Upper lobe of right lung (tissue), 1 donor: ENCODE measurements around the gene RAD51B. TPM values are rescaled to one million over a fixed set of nuclear protein-coding genes. Genes with fewer than 3 reads are reported as not detected.

ENCODE experiments used
- ATAC-seq: fragments of 200-7000 bp; cut with Tn5 transposase; one replicate; pipeline ENCODE4 v1.9.1; 2020; ENCODE audit warnings: mild to moderate bottlenecking, moderate library complexity
- DNase-seq: peaks from one replicate; pipeline ENCODE4 v3.0.0-alpha.2; 2020
- H3K27ac ChIP-seq: fragments of 200-600 bp; one replicate; pipeline ENCODE4 v1.8.0; 2022
- H3K27me3 ChIP-seq: fragments of 200-600 bp; one replicate; pipeline ENCODE4 v1.8.0; 2022; ENCODE audit warnings: mild to moderate bottlenecking
- H3K36me3 ChIP-seq: fragments of 200-600 bp; one replicate; pipeline ENCODE4 v1.8.0; 2022
- H3K4me1 ChIP-seq: fragments of 200-600 bp; one replicate; pipeline ENCODE4 v1.8.0; 2022
- H3K4me3 ChIP-seq: fragments of 200-600 bp; one replicate; pipeline ENCODE4 v1.8.0; 2022; ENCODE audit warnings: mild to moderate bottlenecking
- H3K9me3 ChIP-seq: fragments of 200-600 bp; one replicate; pipeline ENCODE4 v1.8.0; 2022
- CTCF ChIP-seq: fragments of 200-600 bp; IDR thresholded peaks from one replicate; pipeline ENCODE4 v1.8.0; 2022; ENCODE audit warnings: antibody characterized with exemption
- intact Hi-C: fragments of 100-400 bp; cut with DNase I; formaldehyde crosslinking; loops from one replicate; pipeline ENCODE4 v1.11.0; 2022
- total RNA-seq: library from RNA; stranded (reverse); fragmentation: NEBNext Ultra II Directional; extraction: Animal tissue kit (Norgen Biotek cat#: 25700); gene quantifications from one replicate; pipeline ENCODE4 v1.2.1, GENCODE V29; 2021
- donor health status: DM: no; HTN: yes; CAD: no; lungs with severe emphysema.

The RAD51B gene
- total RNA-seq, 1 donor from 2014 or later: 11.5 TPM

GRCh38 chr14:68394764-68395143, 575.2 kb downstream of the RAD51B start:
- Histone ChIP-seq H3K36me3 (no peaks in the 10 kb centered on the region), H3K27ac (peak overlapping the region; percentile 49), H3K4me1 (peaks cover 38% of the 10 kb centered on the region), H3K27me3 (no peaks in the 10 kb centered on the region), H3K4me3 (no peak overlapping the region), H3K9me3 (no peaks in the 10 kb centered on the region)
- no peak for ATAC-seq
- no peak for DNase-seq
- intact Hi-C loops: no loop called here
- TF ChIP-seq CTCF: no peak

GRCh38 chr14:68395604-68396003, 576.0 kb downstream of the RAD51B start:
- no peak for TF ChIP-seq CTCF
- Histone ChIP-seq H3K27ac (no peak overlapping the region), H3K4me1 (peaks cover 43% of the 10 kb centered on the region), H3K36me3 (no peaks in the 10 kb centered on the region), H3K9me3 (no peaks in the 10 kb centered on the region), H3K27me3 (no peaks in the 10 kb centered on the region), H3K4me3 (no peak overlapping the region)
- no peak for DNase-seq
- intact Hi-C loops: no loop called here
- ATAC-seq: no peak

GRCh38 chr14:68396461-68396860, 576.9 kb downstream of the RAD51B start:
- H3K4me3 ChIP-seq: no peak overlapping the region
- intact Hi-C loops: no loop called here
- TF ChIP-seq CTCF: no peak
- no peaks in the 10 kb centered on the region for H3K36me3 ChIP-seq
- H3K4me1 ChIP-seq: peaks cover 52% of the 10 kb centered on the region
- H3K27ac ChIP-seq: no peak overlapping the region
- no peaks in the 10 kb centered on the region for H3K27me3 ChIP-seq
- DNase-seq (no peak), ATAC-seq (no peak)
- H3K9me3 ChIP-seq: no peaks in the 10 kb centered on the region

- intact Hi-C loops: no loop called here
- Histone ChIP-seq H3K4me1 (peaks cover 53% of the 10 kb centered on the region), H3K27me3 (no peaks in the 10 kb centered on the region)
Observed at GRCh38 chr14:68397371-68397811, 577.8 kb downstream of the RAD51B start.

GRCh38 chr14:68397822-68398221, 578.2 kb downstream of the RAD51B start:
- no peak for TF ChIP-seq CTCF
- Histone ChIP-seq H3K27ac (peak overlapping the region; percentile 71), H3K4me1 (peaks cover 53% of the 10 kb centered on the region), H3K4me3 (no peak overlapping the region), H3K36me3 (no peaks in the 10 kb centered on the region), H3K9me3 (no peaks in the 10 kb centered on the region), H3K27me3 (no peaks in the 10 kb centered on the region)
- no peak for DNase-seq
- intact Hi-C loops: no loop called here
- ATAC-seq: peak; percentile 2

More at GRCh38 chr14:68397371-68397811, 577.8 kb downstream of the RAD51B start:
- H3K36me3 ChIP-seq: no peaks in the 10 kb centered on the region
- peak; percentile 83 for DNase-seq
- peak overlapping the region; percentile 71 for H3K27ac ChIP-seq
- H3K4me3 ChIP-seq: no peak overlapping the region
- TF ChIP-seq CTCF: no peak
- H3K9me3 ChIP-seq: no peaks in the 10 kb centered on the region
- ATAC-seq: peak; percentile 92

- no peak for TF ChIP-seq CTCF
- H3K4me1 ChIP-seq: peaks cover 53% of the 10 kb centered on the region
- H3K27me3 ChIP-seq: no peaks in the 10 kb centered on the region
- peak overlapping the region; percentile 71 for H3K27ac ChIP-seq
- intact Hi-C loops: no loop called here
- H3K36me3 ChIP-seq: no peaks in the 10 kb centered on the region
- H3K9me3 ChIP-seq: no peaks in the 10 kb centered on the region
- no peak overlapping the region for H3K4me3 ChIP-seq
- no peak for DNase-seq
- no peak for ATAC-seq
Observed at GRCh38 chr14:68398370-68398769, 578.8 kb downstream of the RAD51B start.
